Measurements from ENCODE around the gene PFKFB3.
"Not testable (repeated sequence)": the region's sequence is repeated elsewhere in the genome, so short reads cannot be mapped to it uniquely, and the experiment has no call there.

Gene PFKFB3

GRCh38 chr10:6283655-6284054 lies 80.9 kb downstream of the PFKFB3 start:
- no peak overlapping the region for H3K27ac ChIP-seq (replicated peaks)
- no peaks in the 10 kb centered on the region for H3K27me3 ChIP-seq (ENCODE audit: insufficient read depth, poor library complexity, severe bottlenecking)
- TF ChIP-seq POLR2AphosphoS5 (IDR thresholded peaks at IDR 0.05; ENCODE audit: low read depth) (no peak), GABPA (IDR thresholded peaks at IDR 0.05; ENCODE audit: low read depth) (no peak), REST (IDR thresholded peaks at IDR 0.05; ENCODE audit: insufficient replicate concordance, low read depth) (no peak), CTCF (IDR thresholded peaks at IDR 0.05; ENCODE audit: insufficient read depth, low read length) (no peak), SPI1 (IDR thresholded peaks at IDR 0.05; ENCODE audit: borderline replicate concordance, low read depth) (no peak)
- DNase-seq (ENCODE audit: low read depth in 1 of 2, low spot score in 1 of 2), result no peak
- no peak overlapping the region for H3K4me3 ChIP-seq (replicated peaks; ENCODE audit: insufficient read depth, low read length)

- not testable (repeated sequence) for H3K27ac ChIP-seq (replicated peaks); H3K4me3 ChIP-seq (replicated peaks; ENCODE audit: insufficient read depth, low read length); H3K27me3 ChIP-seq (ENCODE audit: insufficient read depth, poor library complexity, severe bottlenecking); DNase-seq (ENCODE audit: low read depth in 1 of 2, low spot score in 1 of 2)
Observed at GRCh38 chr10:6290621-6291020, 87.9 kb downstream of the PFKFB3 start.

- TF ChIP-seq GABPA (IDR thresholded peaks at IDR 0.05; ENCODE audit: low read depth), result no peak
- TF ChIP-seq POLR2AphosphoS5 (IDR thresholded peaks at IDR 0.05; ENCODE audit: low read depth), result no peak
- no peak for TF ChIP-seq REST (IDR thresholded peaks at IDR 0.05; ENCODE audit: insufficient replicate concordance, low read depth)
- no peak for TF ChIP-seq SPI1 (IDR thresholded peaks at IDR 0.05; ENCODE audit: borderline replicate concordance, low read depth)
- TF ChIP-seq CTCF (IDR thresholded peaks at IDR 0.05; ENCODE audit: insufficient read depth, low read length), result no peak
- H3K27ac ChIP-seq (replicated peaks), result no peak overlapping the region
- no peak for DNase-seq (ENCODE audit: low read depth in 1 of 2, low spot score in 1 of 2)
- H3K27me3 ChIP-seq (ENCODE audit: insufficient read depth, poor library complexity, severe bottlenecking), result no peaks in the 10 kb centered on the region
- H3K4me3 ChIP-seq (replicated peaks; ENCODE audit: insufficient read depth, low read length), result no peak overlapping the region
Observed at GRCh38 chr10:6292741-6293151, 90.0 kb downstream of the PFKFB3 start.

- not testable (repeated sequence) for H3K27ac ChIP-seq (replicated peaks); H3K4me3 ChIP-seq (replicated peaks; ENCODE audit: insufficient read depth, low read length)
Observed at GRCh38 chr10:6296425-6296824, 93.7 kb downstream of the PFKFB3 start.

GRCh38 chr10:6296828-6297251 lies 94.1 kb downstream of the PFKFB3 start:
- Histone ChIP-seq H3K4me3 (replicated peaks; ENCODE audit: insufficient read depth, low read length) (no peak overlapping the region), H3K27ac (replicated peaks) (no peak overlapping the region), H3K27me3 (ENCODE audit: insufficient read depth, poor library complexity, severe bottlenecking) (no peaks in the 10 kb centered on the region)
- TF ChIP-seq CTCF (IDR thresholded peaks at IDR 0.05; ENCODE audit: insufficient read depth, low read length), result no peak
- no peak for TF ChIP-seq SPI1 (IDR thresholded peaks at IDR 0.05; ENCODE audit: borderline replicate concordance, low read depth)
- no peak for TF ChIP-seq POLR2AphosphoS5 (IDR thresholded peaks at IDR 0.05; ENCODE audit: low read depth)
- TF ChIP-seq REST (IDR thresholded peaks at IDR 0.05; ENCODE audit: insufficient replicate concordance, low read depth), result no peak
- TF ChIP-seq GABPA (IDR thresholded peaks at IDR 0.05; ENCODE audit: low read depth), result no peak
- no peak for DNase-seq (ENCODE audit: low read depth in 1 of 2, low spot score in 1 of 2)

More at GRCh38 chr10:6296425-6296824, 93.7 kb downstream of the PFKFB3 start:
- H3K27me3 ChIP-seq (ENCODE audit: insufficient read depth, poor library complexity, severe bottlenecking); DNase-seq (ENCODE audit: low read depth in 1 of 2, low spot score in 1 of 2): not testable (repeated sequence)

Data from HL-60 (cell line).